CD4-positive, alpha-beta T cell treated with Interleukin-6 at 100 ng/mL for 8 hours (primary cell): ENCODE data around the gene GIT1.
"Not testable (repeated sequence)": the region's sequence is repeated elsewhere in the genome, so short reads cannot be mapped to it uniquely, and the experiment has no call there.

Source experiments
- DNase-seq: peaks from one replicate; pipeline ENCODE4 v3.0.0-alpha.2; 2020; ENCODE audit warnings: mixed read lengths, low spot score

GIT1 gene

DNA sequence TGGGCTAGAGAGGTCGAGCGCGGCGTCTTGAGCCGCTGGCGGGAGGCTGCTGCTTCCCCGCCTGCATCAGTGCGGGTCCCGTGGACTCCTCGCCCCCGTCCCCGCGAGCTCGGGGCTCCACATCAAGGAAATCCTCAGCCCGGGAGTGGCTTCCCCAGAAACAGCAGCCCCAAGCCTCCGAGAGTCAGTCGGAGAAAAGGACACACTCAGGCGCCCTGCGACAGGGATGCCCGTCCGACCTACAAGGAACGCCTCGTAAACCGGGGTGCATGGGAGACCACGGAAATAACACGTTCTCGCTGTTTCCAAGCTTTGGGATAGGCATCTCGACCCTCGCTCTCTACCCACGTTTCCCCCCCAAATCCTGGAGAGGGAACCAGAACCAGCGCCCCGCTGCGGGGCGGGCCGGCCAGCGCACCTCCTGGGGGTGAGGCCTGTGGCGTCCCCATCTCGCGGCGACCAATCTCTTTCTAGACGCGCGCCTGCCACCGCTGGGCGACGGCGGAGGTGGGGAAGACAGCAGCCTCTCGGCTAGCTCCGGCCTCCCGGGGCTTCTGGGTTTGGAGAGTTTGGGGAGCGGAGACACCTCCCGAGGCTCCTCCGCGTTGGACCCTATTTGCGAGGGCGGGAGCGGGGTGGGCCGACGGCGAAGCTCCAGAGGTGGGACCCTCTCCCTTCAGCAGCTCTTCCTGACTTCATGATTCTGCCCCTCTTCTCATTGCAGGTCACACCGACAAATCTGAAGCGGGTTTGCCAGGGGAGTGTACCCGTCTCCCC is 21.7 kb downstream of the GIT1 start:
- DNase-seq = peak; percentile 71

DNA sequence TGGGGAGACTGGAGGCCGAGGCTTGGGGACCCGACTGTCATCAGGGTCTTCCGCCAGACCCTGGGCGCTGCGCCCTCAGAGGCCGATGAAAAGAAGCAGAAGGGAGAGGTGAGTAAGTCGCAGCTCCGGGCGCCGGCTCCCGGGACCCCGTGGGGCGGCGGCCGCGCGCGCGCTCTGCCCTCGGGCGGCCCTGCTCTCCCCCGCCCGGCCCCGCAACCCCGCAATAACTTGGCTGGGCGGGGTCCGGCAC is 22.2 kb downstream of the GIT1 start:
- no peak for DNase-seq

DNA sequence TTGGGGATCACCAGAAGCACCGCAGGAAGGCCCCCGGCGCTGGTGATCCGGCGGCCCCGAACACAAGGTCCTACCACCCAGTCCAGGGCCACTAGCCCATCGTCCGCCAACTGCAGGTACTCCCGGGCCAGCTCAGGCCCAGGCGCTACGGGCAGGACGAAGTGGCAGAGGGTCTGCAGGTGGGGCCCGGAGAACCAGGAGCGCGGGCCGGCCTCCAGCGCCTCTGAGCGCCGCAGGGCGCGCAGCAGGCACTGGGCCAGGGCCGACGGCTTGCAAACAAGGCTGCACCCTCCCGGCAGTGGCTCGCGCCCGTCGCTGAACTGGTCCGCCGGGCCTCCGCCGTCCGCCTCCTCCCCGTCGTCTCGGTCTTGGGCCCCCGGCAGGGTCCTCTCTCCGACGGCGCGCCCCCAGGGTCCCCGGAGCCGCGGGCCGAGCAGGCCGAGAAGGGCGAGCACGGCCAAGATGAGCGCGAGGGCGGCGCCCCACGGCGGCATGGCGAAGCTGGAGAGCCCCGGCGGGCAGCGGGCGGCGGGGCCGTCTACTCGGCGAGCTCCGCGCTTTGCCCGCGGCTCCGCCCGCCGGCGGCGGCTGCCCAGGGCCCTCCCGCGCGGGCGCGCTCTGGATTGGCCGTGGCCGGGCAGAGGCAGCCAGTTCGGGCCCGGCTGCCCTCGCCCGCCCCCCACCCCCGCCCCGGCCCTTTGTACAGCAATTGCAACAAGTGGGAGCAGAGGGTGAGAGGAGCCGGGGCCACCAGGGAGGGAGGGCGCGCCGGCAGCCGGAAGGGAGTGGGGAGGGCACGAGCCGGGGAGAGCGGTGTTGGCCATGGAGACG is 22.8 kb downstream of the GIT1 start, which contains the start of gene ABHD15:
Gene ABHD15 (minus strand): TSS at position 565 of the 831 bp plus-strand sequence. CDS start 71 bp downstream, at position 494.
- DNase-seq = peak; percentile 37

DNA sequence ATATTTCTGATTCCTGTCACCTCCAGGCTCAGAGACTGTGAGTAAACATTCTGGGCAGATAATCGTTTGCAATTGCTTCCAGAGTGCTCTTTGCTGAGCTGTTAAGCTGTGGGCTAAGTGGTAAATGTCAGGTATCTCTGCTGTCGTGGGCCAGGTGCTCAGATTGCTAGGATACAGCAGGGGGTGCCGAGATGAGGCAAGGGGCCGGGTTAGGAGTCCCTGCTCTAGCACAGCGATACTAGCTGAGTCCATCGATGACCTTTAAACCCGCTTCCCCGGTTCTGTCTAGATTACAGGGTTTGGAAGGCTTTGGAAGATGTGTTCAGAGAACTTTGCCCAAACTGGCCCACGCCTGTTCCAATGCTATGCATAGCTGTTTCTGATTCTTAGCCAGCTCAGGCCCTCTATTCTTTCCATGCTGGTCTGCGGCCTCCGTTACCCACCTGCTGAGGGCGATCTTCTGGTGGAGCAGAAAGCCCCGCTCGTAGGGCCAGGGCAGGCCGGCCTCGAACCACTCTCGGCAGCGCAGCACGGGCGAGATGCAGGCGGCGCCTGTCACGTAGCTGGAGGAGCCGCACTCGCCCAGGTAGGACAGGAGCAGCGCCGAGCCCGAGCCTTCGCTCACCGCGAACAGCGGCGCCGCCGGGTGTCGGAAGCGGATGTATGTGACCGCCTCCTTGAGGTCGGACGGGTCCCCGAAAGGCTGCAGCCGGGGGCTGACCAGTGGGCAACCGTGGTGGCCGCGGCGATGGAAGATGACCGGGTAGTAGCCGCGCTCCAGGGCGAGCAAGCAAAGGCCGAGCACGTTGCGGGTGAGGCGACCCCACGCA is 23.6 kb downstream of the GIT1 start:
- DNase-seq = peak; percentile 52

DNA sequence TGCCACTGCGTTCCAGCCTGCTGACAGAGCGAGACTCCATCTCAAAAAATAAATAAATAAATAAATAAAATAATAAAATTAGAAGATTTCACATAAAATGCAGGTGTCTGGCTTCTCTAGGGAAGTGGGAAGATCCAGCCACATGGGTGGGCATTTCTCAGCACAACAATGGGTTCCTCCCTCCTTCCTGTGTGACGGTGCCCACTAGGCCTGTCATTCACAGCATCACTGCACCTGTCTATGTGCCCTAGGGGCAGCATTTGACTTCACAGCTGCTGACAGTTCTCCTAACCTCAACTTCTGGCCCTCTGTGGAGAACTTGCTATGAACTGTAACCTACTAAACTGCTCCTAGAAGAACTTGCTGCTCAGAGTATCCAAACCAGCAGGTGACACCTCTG is 25.6 kb downstream of the GIT1 start:
- DNase-seq = no peak

DNA sequence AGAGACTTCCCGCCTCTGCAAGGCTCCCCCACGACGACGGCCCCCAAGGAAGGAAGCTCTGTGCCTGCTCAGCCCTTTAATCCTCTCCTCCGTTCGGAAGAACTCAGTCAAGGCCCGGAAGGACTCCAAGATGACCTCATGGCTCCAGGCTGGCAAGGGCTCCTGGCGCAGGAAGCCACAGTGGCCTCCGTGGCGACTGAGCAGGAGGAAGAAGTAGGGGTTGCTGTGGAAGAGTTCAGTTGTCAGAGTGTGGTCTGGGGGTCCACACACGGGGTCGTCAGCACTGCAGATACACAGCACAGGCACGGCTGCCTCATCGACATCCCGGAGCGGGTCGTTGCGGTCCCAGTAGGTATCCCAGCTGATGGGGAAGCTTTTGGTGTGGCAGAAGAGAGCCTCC is 26.8 kb downstream of the GIT1 start:
- no peak for DNase-seq

DNA sequence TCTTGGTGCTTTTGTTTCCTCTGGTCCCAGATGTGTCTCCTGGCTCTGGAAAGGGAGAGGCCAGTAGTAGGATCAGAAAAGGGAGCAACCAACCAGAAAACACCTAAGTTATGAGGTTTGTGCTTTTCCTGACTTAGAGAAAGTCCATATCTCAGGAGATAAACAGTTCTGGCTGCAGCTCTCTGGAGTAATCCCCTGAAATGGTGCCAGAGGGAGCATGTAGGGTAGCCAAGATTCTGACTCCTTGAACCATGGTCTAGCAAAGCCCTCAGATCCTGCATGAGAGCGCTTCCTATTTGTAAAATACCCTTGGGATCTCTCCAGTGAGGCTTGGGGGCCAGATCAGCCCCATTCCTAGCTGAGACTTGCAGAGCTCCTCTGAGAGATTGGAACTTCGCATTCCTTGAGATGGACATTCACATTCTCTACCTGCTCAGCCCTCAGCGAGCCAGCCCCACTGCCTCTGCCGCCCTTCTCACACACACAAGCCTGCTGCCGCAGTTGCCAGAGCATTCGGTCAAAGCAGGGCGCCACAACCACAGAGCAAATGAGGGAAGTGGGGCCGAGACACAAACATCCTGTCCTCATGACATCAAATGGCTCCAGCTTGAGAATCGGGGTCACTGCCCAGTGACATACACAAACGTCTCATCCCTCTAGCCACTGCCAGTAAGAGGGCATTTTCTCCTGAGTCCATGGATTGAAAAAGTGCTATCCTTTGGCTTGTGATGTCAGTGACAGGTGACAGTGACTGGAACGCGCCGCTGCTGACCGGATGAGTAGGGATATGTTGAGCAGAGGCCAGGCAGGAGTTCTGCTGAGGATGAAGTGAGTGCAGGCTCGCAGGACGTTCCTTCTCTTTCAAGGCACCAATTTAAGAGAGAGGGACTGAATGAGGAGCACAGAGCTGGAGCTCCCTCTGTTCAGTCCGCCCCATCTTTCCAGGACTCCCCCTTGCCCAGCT is 27.6 kb downstream of the GIT1 start:
- DNase-seq = no peak

DNA sequence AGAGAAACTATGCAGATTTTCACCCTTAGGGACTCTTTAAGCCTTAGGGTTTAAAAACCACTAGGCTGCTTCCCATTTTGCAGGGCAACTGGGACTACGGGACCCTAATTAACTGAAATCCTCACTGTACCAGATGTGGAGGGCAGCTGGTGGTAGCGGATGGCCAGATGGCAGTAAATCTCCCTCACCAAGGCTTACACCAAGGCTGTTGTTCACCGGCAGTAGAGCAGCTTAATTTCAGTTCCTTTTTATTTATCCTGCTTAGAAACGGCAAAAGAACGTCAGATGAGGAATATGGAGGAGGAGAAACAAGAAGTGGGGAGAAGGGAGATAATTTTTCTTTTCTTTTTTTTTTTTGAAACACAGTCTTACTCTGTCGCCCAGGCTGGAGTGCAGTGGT is 29.1 kb downstream of the GIT1 start:
- no peak for DNase-seq

DNA sequence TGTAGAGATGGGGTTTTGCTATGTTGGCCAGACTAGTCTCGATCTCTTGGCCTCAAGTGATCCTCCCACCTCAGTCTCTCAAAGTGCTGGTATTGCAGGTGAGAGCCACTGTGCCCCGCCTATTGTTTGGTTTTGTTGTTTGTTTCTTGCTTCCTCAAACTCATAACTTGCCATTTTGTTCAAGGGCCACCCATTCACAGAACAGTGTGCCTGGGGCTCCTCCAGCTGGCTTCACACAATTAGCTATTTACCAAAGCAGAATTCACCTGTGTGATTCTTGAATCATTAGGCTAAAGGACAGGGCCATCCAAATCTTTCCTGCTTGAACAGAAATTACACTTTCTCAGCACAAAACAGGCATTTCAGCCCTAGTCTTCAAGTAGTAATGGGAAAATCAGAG is 29.8 kb downstream of the GIT1 start:
- no peak for DNase-seq

DNA sequence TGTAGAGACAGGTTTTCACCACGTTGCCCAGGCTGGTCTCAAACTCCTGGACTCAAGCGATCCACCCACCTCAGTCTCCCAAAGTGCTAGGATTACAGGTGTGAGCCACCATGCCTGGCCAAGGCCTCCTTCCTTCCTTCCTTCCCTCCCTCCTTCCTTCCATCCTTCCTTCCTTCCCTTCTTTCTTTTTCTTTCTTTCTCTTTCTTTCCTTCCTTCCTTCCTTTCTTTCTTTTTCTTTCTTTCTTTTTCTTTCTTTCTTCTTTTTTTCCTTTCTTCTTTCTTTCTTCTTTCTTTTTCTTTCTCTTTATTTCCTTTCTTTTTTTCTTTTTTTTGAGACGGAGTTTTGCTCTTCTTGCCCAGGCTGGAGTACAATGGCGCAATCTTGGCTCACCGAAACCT is 31.3 kb downstream of the GIT1 start:
- DNase-seq = not testable (repeated sequence)

DNA sequence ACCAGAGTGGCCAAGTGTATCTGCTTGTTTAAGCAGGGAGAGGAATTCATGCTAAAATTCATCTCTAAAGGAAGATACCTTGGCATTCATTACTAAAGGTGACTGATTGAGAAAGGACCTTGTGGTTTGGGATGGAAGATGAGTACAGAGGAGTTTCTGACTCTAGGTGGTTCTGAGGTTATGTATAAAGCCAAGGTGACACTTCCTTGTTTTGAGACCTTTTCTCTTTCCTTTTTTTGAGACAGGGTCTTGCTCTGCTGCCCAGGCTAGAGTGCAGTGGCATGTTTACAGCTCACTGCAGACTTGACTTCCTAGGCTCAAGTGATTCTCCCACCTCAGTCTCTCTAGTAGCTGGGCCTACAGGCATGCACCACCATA is 31.7 kb downstream of the GIT1 start:
- no peak for DNase-seq

DNA sequence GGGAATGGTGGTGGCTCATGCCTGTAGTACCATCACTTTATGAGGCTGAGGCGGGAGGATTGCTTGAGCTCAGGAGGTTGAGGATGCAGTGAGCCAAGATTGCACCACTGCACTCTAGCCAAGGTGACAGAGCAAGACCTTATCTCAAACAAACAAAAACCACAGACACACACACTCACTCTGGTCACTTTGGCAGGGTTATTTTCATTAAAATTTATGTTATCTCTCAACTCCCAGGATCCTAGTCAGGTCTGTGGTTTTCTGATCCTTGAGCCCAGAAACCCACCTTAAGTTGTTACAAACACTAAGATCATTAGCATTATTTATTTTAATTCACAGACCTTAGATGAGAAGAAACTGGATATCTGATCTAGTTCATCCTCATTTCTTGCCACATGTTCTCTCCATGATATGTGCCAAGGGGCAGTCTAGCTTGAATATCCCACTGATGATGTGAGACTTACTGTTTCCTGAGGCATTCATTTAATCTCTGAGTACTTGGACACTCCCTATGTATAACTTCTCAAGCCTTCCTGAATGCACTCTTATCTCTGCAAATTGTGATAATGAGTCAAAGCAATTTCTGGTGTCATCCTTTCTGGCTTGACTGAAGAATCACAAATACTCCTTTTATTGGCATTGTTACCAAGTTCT is 32.2 kb downstream of the GIT1 start:
- no peak for DNase-seq

DNA sequence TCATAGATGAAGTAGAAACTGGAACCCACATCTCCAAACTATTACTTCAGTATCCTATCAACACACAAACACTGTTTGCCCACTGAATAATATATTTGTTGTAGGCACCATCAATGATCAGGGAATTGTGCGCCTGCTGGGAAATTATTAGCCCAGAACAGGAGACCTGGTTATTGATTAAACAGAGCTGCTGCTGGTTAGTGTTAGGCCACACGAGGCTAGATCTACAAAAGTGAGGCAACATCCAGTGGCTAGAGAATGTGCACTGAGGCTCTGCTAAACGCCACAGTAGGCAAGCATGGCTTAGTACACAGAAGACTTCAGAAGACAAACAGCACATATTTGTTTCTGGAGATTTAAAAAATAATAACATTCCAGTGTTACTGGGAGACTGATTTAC is 33.6 kb downstream of the GIT1 start:
- DNase-seq = no peak

DNA sequence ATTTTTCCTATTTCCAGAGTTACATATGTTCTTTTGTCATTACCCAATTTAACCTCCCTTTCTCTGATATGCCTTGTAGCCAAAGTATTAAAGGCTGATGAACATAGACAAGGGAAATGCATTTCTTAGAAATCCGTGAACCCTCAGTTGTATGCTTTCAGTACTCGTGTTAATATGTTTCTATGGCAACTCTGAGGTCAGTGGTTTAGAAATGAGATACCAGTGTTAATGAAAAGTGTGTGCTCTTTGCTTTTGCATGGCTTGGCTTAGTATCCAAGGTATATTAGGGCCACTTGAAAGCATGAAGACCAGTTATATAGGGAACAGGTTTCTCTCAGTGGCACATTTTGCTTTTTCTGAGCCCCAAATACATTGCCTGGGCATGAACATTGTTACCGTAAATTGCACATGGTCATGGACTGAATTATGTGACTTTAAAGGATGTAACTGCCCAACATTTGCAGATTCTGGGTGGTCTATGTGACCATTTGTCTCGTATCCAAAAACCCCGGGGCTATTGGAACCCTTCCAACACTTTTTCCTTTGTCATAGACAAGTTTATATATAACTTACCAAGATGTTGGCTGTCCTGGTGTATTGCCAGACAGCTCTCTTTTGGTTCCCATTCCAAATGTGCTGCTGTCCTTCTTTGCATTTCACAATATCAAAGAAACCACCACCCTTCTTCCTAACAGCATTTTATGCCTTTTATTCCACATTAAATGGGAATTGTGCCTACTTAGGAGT is 40.1 kb downstream of the GIT1 start:
- no peak for DNase-seq

DNA sequence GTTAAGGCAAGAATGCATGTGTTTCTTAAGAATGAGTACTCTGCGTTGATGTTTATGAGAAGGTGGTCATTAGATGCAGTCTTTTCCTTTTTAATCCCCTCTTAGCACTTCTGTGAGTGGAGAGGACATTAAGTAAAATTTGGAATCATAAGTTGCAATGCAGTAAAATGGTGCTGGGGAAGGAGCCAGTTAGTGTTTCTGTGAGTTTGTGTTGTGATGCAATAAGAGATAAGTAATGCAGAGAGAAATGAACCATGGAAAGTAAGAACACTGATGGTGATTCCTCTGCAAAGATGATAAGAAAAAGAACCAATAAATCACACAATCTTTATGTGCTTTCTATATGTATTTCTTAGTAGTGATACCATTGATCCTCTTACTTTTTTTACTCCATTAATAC is 42.6 kb downstream of the GIT1 start:
- DNase-seq = no peak

DNA sequence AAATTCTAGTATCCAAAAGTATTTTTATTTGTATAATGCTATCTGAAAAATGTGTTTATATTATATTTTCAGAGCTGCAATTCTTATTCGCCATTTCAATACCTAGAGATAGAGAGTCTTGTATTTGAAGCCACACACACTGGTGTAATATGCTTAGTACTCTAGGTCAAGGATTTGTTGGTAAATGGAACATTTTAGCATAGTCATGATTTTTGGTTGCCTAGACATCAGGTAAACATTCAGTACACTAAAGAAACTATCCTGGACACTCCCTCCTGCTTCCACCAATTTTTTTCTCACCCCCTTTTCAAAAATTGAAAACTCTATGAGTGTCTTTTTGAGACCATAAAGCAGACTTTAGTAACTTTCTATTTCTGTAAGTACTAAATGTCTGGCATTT is 43.4 kb downstream of the GIT1 start:
- no peak for DNase-seq

DNA sequence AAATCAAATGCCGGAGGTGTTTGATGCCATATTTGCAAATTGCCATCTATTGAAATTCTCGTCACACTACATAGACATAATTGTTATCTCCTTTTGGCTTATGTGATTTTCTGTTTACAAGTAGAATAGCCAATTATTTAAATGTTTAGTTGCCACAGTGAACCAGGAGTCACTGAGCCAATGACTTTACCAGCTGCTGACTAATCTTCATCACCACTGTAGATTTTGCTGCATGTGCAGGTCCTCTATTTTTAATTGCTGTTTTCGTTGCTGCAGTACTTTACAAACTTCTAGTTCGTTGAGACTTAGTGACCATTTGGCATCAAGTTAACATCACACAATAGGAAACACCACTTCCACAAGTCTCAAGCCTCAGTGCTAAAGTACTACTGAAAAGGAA is 45.4 kb downstream of the GIT1 start:
- no peak for DNase-seq

DNA sequence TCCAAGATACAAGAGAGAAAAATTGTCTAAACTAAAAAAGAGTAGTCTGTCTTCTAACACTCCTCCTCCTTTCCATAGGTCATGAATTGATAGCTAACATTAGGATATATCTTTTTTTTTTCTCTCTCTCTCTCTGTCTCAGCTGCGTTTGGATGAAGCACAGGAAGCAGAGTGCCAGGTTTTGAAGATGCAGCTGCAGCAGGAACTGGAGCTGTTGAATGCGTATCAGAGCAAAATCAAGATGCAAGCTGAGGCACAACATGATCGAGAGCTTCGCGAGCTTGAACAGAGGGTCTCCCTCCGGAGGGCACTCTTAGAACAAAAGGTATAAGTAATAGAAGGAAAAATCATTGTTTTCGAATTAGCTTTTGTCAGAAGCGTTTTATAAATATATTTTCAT is 55.5 kb downstream of the GIT1 start:
- no peak for DNase-seq

DNA sequence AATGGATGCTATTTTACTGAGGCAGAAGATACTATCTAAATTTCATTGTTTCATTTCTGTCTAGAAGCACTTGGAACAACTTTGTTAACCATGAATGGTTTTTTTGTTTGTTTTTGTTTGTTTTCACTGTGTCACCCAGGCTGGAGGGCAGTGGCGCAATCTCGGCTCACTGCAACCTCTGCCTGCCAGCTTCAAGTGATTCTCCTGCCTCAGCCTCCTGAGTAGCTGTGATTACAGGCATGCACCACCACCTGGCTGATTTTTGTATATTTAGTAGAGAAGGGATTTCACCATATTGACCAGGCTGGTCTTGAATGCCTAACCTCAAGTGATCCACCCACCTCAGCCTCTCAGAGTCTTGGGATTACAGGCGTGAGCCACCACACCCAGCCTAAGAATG is 63.1 kb downstream of the GIT1 start:
- DNase-seq = no peak

DNA sequence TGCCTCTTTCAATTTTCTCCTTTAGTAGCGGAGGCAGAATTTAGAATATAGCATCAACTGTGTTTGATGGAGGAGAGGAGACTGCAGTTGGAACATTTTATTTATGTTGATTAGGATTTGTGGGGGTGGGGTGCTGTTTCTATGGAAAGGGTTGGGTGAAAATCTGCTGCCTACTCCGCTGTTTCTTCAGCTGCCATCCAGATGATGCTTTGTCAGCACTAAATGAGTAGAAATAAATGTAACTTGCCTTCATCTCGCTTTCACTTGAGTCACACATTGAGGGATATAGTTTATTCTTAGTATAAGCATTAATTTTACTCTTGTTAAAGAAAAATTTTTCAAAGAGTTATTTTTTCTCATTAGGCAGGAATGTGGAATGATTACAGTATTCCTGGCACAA is 64.8 kb downstream of the GIT1 start:
- DNase-seq = no peak
